T-helper 17 cell (primary cell): ENCODE measurements around the gene WFDC10B. TPM values are rescaled to one million over a fixed set of nuclear protein-coding genes. Genes with fewer than 3 reads are reported as not detected.
"Not testable (repeated sequence)": the region's sequence is repeated elsewhere in the genome, so short reads cannot be mapped to it uniquely, and the experiment has no call there.

Source experiments
- ATAC-seq: fragments of 150-1000 bp; cut with Tn5 transposase; 2 replicates; pipeline ENCODE4 v1.10.0; 2021; ENCODE audit warnings: mild to moderate bottlenecking, moderate library complexity
- DNase-seq, 3 donors: peaks; one replicate each; pipeline versions ENCODE4 v3.0.0 to v3.0.0-alpha.2; 2020 to 2021
- H3K9me3 ChIP-seq: one replicate; pipeline ENCODE4 v1.7.0; 2013; ENCODE audit warnings: low read length, mild to moderate bottlenecking; ENCODE audit not compliant: control insufficient read depth, poor library complexity, severe bottlenecking
- H3K27ac Mint-ChIP-seq: one replicate; pipeline ENCODE4 v1.8.0; 2022; ENCODE audit warnings: mild to moderate bottlenecking, moderate library complexity, mixed read lengths
- H3K27me3 Mint-ChIP-seq: one replicate; pipeline ENCODE4 v1.8.0; 2022; ENCODE audit warnings: mixed read lengths
- H3K36me3 Mint-ChIP-seq: one replicate; pipeline ENCODE4 v1.8.0; 2022; ENCODE audit warnings: low read depth, mixed read lengths
- H3K4me1 Mint-ChIP-seq: one replicate; pipeline ENCODE4 v1.8.0; 2022; ENCODE audit warnings: mild to moderate bottlenecking, mixed read lengths
- H3K4me3 Mint-ChIP-seq: one replicate; pipeline ENCODE4 v1.8.0; 2022; ENCODE audit warnings: mild to moderate bottlenecking, moderate library complexity, mixed read lengths
- total RNA-seq, 4 donors: library from RNA in 2 of 4; stranded (reverse) in 2 of 4; gene quantifications; one replicate each; pipeline ENCODE4 v1.2.3 and lab custom pipeline; 2022 to 2026

WFDC10B gene
- total RNA-seq, 2 donors from 2014 or later, result not detected

DNA sequence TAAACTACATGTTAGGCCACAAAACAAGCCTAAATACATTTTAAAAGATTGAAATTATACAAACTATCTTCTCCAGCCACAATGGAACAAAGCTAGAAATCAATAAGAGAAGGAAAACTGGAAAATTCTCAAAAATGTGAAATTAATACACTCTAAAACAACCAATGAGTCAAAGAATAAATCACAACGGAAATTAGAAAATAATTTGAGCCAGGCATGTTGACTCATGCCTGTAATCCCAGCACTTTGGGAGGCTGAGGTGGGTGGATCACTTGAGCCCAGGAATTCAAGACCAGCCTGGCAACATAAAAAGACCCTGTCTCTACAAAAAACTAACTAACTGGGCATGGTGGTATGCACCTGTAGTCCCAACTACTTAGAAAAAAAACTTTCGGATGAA lies 9.3 kb downstream of the WFDC10B start:
- Mint-ChIP-seq H3K27ac (no peak overlapping the region), H3K27me3 (peaks cover 29% of the 10 kb centered on the region), H3K36me3 (no peaks in the 10 kb centered on the region), H3K4me1 (no peaks in the 10 kb centered on the region), H3K4me3 (no peak overlapping the region)
- H3K9me3 ChIP-seq, result no peaks in the 10 kb centered on the region
- DNase-seq, result no peak
- no peak for ATAC-seq

DNA sequence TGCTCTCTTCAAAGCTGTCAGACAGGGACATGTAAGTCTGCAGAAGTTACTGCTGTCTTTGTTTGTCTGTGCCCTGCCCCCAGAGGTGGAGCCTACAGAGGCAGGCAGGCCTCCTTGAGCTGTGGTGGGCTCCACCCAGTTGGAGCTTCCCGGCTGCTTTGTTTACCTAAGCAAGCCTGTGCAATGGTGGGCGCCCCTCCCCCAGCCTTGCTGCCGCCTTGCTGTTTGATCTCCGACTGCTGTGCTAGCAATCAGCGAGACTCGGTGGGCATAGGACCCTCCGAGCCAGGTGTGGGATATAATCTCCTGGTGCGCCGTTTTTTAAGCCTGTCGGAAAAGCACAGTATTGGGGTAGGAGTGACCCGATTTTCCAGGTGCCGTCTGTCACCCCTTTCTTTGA lies 11.5 kb downstream of the WFDC10B start:
- H3K36me3 Mint-ChIP-seq, ATAC-seq, H3K9me3 ChIP-seq, H3K27ac Mint-ChIP-seq, H3K4me1 Mint-ChIP-seq, H3K4me3 Mint-ChIP-seq, DNase-seq: not testable (repeated sequence)
- H3K27me3 Mint-ChIP-seq, result peaks cover 33% of the 10 kb centered on the region

DNA sequence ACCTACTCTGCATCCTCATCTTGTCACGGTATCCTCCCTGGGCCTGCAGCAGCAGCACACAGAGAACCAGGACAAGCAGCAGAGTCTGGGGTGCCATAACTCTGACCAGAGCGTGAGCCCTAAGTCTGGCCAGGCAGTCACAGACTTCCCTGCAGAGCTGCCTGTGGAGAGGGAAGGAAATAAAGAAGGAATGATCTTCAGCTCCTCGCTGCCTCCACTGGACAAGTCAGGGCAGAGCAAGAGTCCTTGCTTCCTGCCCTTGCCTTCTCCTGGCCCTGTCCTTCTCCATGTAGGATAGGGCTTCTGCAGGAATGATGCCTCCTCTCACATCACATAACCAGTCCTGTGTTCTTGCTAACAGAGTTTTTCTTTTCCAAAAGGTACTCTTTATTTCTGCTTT lies 18.9 kb downstream of the WFDC10B start:
- no peak for ATAC-seq
- H3K4me1 Mint-ChIP-seq, result no peaks in the 10 kb centered on the region
- H3K27ac Mint-ChIP-seq, result no peak overlapping the region
- no peaks in the 10 kb centered on the region for H3K36me3 Mint-ChIP-seq
- H3K4me3 Mint-ChIP-seq, result no peak overlapping the region
- H3K27me3 Mint-ChIP-seq, result peaks cover 17% of the 10 kb centered on the region
- H3K9me3 ChIP-seq, result no peaks in the 10 kb centered on the region
- no peak for DNase-seq

DNA sequence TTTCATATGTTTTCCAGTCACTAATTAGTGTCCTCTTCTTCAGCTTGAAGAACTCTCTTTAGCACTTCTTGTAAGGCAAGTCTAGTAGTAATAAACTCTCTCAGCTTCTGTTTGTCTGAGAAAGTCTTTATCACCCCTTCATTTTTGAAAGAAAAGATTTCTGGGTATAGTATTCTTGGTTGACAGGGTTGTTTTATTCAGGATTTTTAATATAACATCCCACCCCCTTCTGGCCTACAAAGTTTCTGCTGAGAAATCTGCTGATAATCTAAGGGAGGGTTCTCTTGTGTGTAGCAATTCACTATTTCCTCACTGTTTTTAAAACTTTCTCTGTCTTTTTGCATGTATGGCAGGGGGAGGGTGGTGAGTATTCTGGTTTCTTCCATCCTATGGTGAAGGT lies 25.2 kb downstream of the WFDC10B start:
- DNase-seq, result no peak
- H3K27ac Mint-ChIP-seq, result no peak overlapping the region
- H3K4me3 Mint-ChIP-seq, result no peak overlapping the region
- H3K36me3 Mint-ChIP-seq, result no peaks in the 10 kb centered on the region
- peaks cover 9% of the 10 kb centered on the region for H3K27me3 Mint-ChIP-seq
- peaks cover 4% of the 10 kb centered on the region for H3K9me3 ChIP-seq
- H3K4me1 Mint-ChIP-seq, result no peaks in the 10 kb centered on the region
- ATAC-seq, result no peak

DNA sequence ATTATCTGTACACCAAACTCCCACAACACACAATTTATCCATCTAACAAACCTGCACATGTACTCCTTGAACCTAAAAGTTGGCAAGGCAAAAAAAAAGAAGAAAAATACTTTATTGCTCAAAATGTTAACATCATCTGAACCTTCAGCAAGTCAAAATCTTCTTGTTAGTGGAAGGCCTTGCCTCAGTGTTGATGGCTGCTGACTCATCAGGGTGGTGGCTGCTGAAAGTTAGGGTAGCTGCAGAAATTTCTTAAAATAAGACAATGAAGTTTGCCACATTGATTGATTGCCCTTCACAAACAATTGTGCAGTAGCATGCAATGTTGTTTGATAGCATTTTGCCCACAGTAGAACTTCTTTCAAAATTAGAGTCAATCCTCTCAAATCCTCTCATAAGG lies 32.1 kb downstream of the WFDC10B start:
- H3K27ac Mint-ChIP-seq, result no peak overlapping the region
- peaks cover 16% of the 10 kb centered on the region for H3K27me3 Mint-ChIP-seq
- H3K4me3 Mint-ChIP-seq, result no peak overlapping the region
- ATAC-seq (no peak), DNase-seq (no peak)
- peaks cover 2% of the 10 kb centered on the region for H3K36me3 Mint-ChIP-seq
- no peaks in the 10 kb centered on the region for H3K9me3 ChIP-seq
- no peaks in the 10 kb centered on the region for H3K4me1 Mint-ChIP-seq

DNA sequence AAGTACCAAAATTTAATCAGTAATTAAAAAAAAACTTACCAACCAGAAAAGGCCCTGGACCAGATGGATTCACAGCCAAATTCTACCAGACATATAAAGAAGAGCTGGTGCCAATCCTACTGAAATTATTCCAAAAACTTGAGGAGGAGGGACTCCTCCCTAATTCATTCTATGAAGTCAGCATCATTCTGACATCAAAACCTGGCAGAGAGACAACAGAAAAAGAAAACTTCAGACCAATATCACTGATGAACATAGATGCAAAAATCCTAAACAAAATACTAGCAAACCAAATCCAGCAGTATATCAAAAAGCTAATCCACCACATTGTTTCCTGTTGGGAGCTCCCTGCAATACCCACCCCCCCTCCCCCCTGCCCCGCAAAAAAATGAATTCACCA lies 34.7 kb downstream of the WFDC10B start, which contains the start of gene WFDC11:
Gene WFDC11, minus strand, starts transcription at position 101 of the 400 bp plus-strand sequence. CDS start 19,639 bp downstream, outside the sequence.
- DNase-seq, result no peak
- Mint-ChIP-seq H3K4me1 (no peaks in the 10 kb centered on the region), H3K36me3 (peaks cover 2% of the 10 kb centered on the region), H3K27me3 (peaks cover 20% of the 10 kb centered on the region), H3K4me3 (no peak within 1 kb of the TSS), H3K27ac (no peak within 1 kb of the TSS)
- H3K9me3 ChIP-seq, result no peaks in the 10 kb centered on the region
- ATAC-seq, result no peak

DNA sequence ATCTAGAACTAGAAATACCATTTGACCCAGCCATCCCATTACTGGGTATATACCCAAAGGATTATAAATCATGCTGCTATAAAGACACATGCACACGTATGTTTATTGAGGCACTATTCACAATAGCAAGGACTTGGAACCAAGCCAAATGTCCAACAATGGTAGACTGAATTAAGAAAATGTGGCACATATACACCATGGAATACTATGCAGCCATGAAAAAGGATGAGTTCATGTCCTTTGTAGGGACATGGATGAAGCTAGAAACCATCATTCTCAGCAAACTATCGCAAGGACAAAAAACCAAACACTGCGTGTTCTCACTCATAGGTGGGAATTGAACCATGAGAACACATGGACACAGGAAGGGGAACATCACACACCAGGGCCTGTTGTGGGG lies 47.8 kb downstream of the WFDC10B start:
- H3K27me3 Mint-ChIP-seq, H3K36me3 Mint-ChIP-seq, ATAC-seq, H3K4me1 Mint-ChIP-seq, H3K9me3 ChIP-seq, H3K4me3 Mint-ChIP-seq, DNase-seq, H3K27ac Mint-ChIP-seq: not testable (repeated sequence)

DNA sequence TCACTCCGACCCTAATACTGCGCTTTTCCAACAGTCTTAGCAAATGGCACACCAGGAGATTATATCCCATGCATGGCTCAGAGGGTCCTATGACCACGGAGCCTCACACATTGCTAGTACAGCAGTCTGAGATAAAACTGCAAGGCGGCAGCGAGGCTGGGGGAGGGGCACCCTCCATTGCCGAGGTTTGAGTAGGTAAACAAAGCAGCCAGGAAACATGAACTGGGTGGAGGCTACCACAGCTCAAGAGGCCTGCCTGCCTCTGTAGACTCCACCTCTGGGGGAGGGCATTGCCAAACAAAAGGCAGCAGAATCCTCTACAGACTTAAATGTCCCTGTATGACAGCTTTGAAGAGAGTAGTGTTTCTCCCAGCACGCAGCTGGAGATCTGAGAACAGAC lies 53.1 kb downstream of the WFDC10B start:
- H3K36me3 Mint-ChIP-seq, DNase-seq, ATAC-seq, H3K27ac Mint-ChIP-seq, H3K4me1 Mint-ChIP-seq, H3K9me3 ChIP-seq, H3K4me3 Mint-ChIP-seq: not testable (repeated sequence)
- peaks cover 44% of the 10 kb centered on the region for H3K27me3 Mint-ChIP-seq

DNA sequence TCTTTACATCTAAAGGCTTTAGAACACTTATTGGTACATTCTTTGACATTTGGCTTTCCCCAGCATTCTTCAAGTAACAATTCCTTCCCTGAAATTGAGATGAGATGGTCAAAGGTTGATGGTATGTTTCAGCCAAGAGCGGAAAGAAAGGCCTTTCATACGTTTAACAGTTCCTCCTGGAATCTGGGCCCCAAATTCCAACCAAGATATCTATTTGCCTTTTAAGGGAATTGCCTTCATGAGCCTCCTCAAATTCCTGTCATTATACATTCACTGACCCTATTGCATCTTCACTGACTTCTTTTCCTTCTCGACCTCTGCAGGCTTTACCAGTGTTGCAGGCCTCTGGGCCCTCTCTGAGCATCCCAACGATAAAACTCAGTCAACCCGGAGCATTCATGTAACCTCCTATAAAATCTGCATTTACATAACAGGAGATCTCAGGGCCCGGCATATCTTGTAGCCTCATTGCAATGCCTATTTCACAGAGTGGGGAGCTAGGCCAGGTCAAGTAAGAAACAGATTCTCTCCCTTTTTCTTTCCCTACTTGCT lies 55.4 kb downstream of the WFDC10B start:
- Mint-ChIP-seq H3K27me3 (peaks cover 48% of the 10 kb centered on the region), H3K36me3 (peaks cover 5% of the 10 kb centered on the region), H3K4me3 (no peak overlapping the region), H3K27ac (no peak overlapping the region), H3K4me1 (peaks cover 2% of the 10 kb centered on the region)
- H3K9me3 ChIP-seq, result no peaks in the 10 kb centered on the region
- DNase-seq (no peak), ATAC-seq (no peak)

DNA sequence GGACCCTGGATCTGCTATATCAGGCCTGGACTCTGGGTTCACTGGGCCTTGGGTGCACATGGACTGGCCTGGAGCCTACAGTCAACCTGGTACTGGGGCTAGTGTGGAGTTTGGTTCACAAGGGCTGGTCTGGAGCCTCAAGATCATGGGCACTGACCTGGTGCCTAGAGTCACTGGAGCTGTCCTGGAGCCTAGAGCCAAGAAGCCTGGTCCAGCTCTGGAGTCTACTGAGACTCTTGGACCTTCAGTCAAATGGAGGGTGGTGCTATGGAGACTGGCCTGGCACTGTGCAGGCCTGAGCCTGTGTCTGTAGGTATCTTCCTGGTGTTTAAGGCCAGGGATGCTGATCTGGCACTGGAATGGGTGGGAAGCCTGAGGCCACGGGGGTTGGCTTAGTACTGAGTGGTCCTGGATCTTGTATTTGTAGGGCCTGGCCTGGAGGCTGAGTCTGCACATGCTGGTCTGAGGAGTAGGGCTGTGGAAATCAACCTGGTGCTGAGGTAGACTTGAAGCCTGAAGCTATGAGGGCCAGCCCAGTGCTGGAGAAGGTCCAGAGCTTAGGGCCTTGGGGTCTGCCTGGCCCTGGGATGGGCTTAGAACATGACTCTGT lies 57.3 kb downstream of the WFDC10B start:
- Mint-ChIP-seq H3K4me3 (no peak overlapping the region), H3K27me3 (peaks cover 57% of the 10 kb centered on the region), H3K27ac (no peak overlapping the region), H3K4me1 (peaks cover 4% of the 10 kb centered on the region), H3K36me3 (peaks cover 5% of the 10 kb centered on the region)
- no peaks in the 10 kb centered on the region for H3K9me3 ChIP-seq
- DNase-seq, result no peak
- no peak for ATAC-seq

DNA sequence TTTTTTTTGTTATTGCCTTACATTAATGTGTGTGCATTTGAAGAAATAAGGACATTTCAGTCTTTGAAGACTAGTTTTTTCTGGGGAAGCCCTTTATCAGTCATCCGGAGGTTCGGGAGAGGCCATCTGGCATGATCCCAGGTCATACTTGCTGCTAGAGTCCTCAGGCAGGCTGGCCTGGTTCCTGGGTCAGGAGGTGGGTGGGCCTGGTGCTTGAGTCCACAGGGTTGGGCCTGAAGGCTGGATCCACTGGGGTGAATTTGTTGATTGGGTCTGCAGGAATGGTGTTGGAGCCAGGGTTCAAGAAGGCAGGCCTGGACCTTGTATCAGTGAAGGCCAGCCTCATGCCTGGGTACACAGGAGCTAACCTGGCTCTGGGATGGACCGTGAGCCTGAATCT lies 57.9 kb downstream of the WFDC10B start:
- no peak overlapping the region for H3K4me3 Mint-ChIP-seq
- peaks cover 5% of the 10 kb centered on the region for H3K36me3 Mint-ChIP-seq
- H3K4me1 Mint-ChIP-seq, result peaks cover 4% of the 10 kb centered on the region
- ATAC-seq (no peak), DNase-seq (no peak)
- no peaks in the 10 kb centered on the region for H3K9me3 ChIP-seq
- H3K27ac Mint-ChIP-seq, result no peak overlapping the region
- peaks cover 57% of the 10 kb centered on the region for H3K27me3 Mint-ChIP-seq

DNA sequence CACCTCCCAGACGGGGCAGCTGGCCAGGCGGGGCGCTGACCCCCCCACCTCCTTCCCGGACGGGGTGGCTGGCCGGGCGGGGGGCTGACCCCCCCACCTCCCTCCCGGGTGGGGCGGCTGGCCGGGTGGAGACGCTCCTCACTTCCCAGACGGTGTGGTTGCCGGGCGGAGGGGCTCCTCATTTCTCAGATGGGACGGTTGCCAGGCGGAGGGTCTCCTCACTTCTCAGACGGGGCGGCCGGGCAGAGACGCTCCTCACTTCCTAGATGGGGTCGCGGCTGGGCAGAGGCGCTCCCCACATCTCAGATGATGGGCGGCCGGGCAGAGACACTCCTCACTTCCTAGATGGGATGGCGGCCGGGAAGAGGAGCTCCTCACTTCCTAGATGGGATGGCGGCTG lies 59.0 kb downstream of the WFDC10B start:
- H3K9me3 ChIP-seq, H3K36me3 Mint-ChIP-seq, H3K4me3 Mint-ChIP-seq, DNase-seq, ATAC-seq, H3K4me1 Mint-ChIP-seq, H3K27ac Mint-ChIP-seq: not testable (repeated sequence)
- H3K27me3 Mint-ChIP-seq, result peaks cover 52% of the 10 kb centered on the region

DNA sequence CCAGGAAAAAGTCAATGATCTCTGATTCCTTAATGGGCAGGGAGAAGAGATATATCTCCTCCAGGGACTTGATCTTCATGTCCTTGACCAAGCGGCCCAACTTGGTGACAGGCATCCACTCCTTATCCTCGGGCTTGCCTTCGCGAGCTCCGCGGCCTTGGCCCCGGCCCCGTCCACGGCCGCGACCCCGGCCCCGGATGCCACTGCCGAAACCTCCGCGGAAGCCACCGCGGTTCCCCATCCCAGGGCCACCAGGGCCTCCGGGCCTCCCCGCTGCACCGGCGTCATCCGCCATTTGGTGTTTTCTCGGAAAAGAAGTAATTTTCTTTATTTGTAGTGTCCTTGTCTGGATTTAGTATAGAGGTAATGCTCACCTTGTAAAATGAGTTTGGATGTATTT lies 63.7 kb downstream of the WFDC10B start:
- not testable (repeated sequence) for H3K27ac Mint-ChIP-seq, H3K9me3 ChIP-seq, DNase-seq, H3K4me3 Mint-ChIP-seq, H3K36me3 Mint-ChIP-seq, H3K4me1 Mint-ChIP-seq, ATAC-seq
- peaks cover 44% of the 10 kb centered on the region for H3K27me3 Mint-ChIP-seq

DNA sequence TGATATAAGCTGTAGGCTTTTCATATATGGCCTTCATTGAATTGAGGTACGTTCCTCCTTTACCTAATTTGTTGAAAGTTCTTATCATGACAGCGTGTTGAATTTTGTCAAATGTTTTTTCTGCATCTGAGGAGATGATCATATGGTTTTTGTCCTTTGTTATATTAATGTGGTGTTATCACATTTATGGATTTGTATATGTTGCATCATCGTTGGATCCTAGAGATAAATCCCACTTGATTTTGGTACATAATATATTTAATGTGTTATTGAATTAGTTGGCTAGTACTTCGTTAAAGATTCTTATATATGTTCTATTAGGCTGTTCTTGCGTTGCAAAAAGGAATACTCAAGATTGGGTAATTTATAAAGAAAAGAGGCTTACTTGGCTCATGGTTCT lies 65.1 kb downstream of the WFDC10B start:
- no peak overlapping the region for H3K27ac Mint-ChIP-seq
- H3K9me3 ChIP-seq, result no peaks in the 10 kb centered on the region
- peaks cover 4% of the 10 kb centered on the region for H3K4me1 Mint-ChIP-seq
- no peak for ATAC-seq
- H3K27me3 Mint-ChIP-seq, result peaks cover 42% of the 10 kb centered on the region
- H3K36me3 Mint-ChIP-seq, result peaks cover 2% of the 10 kb centered on the region
- no peak overlapping the region for H3K4me3 Mint-ChIP-seq
- DNase-seq, result no peak
